HG03558 (cell line): ENCODE results near the gene AGAP6.
"Not testable (repeated sequence)": the region's sequence is repeated elsewhere in the genome, so short reads cannot be mapped to it uniquely, and the experiment has no call there.

Experiments
- ATAC-seq: cut with Tn5 transposase; IDR thresholded peaks from one replicate; pipeline ENCODE4 v1.9.1; 2021; ENCODE audit warnings: moderate number of reproducible peaks; ENCODE audit not compliant: unreplicated experiment; ENCODE audit errors: extremely low read depth

Gene AGAP6

DNA sequence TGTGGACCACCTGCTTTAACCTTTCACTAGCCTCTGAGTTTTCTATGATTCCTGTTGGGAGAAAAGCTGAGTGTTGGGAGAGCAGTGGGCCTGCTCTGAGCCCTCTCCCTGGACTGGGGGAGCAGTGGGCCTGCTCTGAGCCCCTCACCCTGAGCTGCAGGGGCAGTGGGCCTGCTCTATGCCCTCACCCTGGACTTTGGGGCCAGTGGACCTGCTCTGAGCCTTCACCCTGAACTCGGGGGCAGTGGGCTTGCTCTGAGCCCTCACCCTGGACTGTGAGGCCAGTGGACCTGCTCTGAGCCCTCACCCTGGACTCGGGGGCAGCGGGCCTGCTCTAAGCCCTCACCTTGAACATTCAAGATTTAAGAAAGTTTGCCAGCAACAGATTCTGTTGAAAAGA lies 33.4 kb downstream of the AGAP6 start:
- no peak for ATAC-seq

DNA sequence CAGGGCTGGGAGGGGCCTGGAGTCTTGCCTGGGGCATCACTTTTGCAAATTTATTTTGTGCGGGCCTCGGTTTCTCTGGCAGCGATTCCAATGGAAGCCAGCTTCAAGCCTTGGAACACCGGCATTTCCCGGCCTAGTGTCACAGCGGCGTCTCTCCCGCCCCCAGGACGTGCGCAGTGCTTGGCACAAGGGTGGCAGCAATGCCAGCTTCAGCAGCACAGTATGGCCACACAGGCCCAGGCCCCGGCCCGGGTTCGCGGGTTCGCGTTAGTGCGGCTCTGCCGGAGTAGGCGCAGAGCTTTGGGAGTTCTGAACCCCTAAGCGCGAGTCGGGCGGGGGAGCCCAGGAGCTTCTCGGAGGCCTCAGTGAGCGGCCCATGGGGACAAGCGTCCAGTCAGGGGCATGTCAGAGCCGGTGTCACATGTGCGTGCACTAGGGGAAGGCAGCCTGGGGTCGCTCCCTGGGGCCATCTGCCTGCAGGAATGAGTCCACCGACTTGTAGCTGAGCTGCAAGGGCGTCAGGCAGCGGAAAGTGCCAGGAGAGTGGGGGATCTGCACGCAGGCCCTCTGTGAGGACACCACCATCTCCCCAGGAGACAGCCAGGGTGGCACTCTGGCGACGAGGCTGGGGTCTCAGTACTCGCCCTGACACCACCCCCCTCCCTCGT lies 36.6 kb downstream of the AGAP6 start:
- not testable (repeated sequence) for ATAC-seq

DNA sequence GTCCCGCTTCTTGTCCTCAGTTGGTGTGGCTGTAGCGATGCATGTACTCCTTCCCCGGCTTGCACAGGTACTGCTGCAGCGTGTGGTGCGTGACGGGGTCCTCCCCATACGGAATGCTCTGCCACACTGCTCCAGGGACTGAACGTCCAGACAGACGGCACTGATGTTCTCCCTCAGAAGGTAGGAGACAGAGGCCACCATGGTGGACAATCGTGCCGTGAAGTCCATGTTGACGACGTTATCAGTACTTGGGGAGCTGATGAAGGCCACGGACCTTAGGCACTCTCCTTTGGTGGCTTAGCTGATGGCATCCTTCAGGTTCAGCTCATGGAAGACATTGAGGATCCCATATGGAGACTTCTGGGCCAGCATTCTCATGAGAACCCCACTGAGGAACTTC lies 37.4 kb downstream of the AGAP6 start:
- ATAC-seq = no peak

DNA sequence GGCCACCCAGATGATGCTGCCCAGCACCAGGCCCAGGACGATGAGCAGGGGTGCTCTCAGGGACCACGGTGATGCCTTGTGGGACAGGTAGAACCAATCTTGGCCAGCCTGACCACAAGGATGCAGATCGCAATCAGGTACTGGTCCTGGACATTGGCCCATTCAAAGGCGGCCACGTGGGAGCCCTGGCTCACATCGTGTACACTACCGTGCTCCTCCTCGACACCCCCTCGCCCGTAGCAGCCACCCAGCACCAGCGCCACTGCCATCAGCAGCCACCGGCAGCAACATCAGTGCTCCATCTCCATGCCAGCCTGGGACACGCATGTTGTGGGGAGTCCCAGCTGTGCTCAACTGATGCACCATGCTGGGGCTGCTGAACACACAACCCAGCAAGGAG lies 39.0 kb downstream of the AGAP6 start:
- ATAC-seq = no peak

DNA sequence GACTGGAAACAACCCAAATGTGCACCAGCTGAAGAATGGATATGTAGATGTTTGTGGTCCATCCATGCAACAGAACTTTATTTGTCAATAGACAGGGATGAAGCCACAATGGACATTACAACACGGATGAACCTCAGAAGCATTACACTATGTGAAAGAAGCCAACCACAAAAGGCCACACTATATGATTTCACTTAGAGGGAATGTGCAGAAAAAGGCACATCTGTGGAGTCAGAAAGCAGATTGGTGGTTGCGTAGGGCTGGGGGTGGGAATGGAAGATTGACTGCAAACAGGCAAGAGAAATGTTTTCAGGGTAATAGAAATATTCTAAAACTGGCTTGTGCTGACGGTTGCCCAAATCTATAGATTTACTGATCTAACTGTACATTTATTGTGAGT lies 45.3 kb downstream of the AGAP6 start:
- no peak for ATAC-seq

DNA sequence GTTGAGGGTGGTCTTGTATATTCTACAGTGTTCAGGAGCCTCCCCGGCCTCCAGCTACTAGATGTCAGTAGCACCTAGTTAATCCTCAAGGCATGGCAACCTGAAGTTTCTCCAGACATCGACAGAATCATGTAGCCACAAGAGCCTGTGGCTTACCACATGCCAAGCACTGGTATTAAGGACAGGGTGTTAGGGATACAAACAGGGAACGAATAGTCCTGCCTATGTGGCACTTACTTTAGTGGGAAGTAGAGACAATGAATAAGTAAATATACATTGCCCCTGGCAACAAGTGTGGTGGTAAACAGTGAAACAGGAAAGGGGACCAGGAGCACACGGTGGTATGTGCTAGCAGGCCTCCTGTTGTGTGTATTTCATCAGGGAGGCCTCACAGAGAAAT lies 47.1 kb downstream of the AGAP6 start:
- ATAC-seq = not testable (repeated sequence)

DNA sequence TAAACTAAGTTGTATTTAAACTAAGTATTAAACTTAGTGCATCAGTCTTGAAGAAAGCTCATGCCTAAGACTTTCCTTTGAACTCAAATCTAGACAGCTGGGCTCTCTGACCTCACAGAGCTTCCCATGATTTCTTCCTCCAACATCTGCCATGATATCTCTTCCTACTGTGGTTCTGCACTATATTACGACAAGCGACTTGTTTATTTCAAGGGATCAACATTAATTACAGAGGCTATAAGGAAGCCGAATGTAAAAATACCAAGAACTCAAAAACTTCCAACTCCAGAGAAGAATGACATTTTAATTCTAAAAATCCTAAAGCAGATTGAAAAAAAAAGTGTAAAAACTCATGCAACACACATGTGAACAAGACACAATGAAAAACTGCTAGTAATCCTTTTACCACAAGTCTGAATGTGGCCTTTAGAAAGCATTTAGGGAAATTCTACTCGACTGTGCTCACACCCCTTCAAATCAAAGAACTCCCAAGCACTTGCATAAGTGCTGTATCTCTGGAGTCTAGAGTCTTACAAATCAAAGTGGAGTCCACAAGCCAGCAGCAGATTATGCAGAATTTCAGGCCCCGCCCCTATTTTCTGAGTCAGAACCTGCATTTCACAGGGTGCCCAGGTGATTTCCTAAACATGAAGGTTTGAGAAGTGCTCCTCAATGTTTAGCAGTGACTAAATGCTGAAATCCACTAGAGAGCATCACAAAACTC lies 56.9 kb downstream of the AGAP6 start:
- ATAC-seq = no peak

DNA sequence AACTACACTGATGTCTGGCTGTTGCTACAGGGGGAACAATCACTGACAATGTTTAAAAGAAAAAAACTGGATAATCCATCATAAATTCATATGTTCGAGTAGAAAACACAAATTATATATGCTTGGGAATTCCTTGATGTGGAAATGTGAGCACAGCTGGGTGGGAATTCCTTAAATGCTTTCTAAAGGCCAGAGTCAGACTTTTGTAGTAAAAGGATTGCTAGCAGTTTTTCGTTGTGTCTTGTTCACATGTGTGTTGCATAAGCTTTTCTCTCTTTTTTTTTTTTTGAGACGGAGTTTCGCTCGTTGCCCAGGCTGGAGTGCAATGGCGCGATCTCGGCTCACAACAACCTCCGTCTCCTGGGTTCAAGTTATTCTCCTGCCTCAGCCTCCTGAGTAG lies 58.3 kb downstream of the AGAP6 start:
- ATAC-seq = not testable (repeated sequence)

DNA sequence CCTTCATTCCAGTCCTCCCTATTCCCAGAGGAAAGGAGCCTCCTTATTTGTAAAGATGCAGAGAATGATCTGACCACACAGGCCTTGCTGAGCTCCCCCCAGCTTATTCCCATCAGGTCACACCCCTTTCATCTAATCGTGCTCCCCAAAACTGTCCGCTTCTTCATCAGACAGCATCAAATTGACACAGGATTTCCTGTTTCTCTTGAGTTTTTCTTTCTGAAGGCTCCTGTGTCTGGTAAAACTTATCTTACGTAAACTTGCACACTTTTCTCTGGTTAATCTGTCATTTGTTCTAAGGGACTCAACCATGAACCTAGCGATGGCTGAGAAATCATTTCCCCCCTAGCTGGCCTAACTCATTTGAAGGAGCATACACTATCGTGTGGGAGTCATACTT lies 59.4 kb downstream of the AGAP6 start:
- not testable (repeated sequence) for ATAC-seq

DNA sequence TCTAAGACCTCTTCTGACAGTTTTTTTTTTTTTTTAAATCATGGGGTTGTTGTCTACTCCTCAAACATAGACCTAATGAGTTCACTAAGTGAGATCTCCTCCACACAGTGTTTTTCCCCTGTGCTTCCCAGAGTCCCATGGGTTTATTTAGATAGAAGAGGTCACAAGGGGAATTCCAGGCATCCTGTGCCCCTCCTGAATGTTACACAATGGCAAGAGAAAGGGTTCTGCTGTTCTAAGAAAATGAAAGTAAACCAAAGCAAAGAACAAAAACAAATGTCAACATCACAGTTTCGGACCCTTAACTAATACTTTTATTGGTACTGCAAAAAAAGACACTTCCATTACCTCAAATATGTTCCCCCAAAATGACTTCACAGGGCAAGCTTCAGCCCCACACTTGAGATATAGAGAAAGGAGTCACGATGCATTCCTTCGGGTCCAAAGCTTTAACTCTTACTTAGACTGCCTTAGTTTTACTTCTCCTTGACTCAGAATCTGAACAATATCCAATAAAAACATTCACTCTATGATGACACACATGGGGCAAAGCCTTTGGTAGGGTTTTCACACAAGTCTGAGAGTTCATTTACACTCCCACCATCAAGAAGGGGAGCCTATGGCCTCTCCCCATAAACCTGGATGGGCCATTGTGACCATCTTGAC lies 63.9 kb downstream of the AGAP6 start:
- not testable (repeated sequence) for ATAC-seq

DNA sequence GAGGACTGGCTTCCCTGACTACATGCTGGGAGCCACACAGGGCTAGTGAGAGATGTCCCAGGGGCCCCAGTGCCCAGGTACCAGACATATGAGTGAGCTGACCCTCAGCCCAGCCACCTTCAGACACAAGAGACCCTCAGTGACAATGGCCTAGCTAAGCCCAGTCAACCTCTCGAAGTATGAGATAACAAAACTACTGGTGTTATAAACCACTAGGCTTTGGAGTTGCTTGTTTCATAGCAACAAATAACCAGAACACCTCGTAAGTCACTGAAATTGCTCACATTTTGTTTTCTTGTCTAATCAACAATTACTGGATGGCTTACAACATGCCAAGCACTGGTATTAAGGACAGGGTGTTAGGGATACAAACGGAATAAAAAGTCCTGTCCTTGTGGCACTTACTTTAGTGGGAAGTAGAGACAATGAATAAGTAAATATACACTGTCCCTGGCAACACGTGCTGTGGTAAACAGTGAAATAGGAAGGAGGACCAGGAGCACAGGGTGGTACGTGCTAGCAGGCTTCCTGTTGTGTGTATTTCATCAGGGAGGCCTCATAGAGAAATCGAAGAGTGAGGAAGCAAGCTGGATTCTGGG lies 64.7 kb downstream of the AGAP6 start:
- ATAC-seq = not testable (repeated sequence)

DNA sequence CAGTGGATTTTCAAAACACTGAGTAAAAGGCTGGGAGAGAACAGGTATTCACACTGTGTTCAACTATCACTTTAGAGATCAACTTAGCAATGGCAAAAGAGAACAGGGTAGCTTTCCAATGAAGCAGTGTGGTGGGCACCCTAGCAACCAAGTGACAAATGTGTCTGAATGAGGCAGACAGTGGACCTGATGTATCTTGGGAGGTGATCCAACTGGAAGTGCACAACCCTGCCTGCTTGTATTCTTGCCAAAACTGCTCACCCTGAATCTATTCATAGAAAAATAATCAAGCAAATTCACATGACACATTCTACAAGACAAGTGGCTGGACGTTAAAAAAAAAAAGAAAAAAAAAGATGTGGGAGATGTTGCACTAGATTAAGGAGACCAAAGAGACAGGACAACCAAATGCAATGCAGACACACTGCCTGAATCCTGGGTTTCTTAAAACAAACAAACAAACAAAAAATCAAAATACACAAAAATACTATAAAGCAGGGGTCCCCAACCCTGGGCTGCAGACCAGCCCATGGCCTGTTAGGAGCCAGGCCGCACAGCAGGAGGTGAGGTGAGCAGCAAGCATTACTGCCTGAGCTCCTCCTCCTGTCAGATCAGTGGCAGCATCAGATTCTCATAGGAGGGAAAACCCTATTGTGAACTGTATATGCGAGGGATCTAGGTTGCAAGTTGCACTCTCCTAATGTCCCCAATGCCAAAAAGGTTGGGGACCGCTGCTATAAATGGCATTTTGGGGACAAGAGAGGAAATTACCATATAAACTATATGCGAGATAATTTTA lies 67.5 kb downstream of the AGAP6 start:
- not testable (repeated sequence) for ATAC-seq

DNA sequence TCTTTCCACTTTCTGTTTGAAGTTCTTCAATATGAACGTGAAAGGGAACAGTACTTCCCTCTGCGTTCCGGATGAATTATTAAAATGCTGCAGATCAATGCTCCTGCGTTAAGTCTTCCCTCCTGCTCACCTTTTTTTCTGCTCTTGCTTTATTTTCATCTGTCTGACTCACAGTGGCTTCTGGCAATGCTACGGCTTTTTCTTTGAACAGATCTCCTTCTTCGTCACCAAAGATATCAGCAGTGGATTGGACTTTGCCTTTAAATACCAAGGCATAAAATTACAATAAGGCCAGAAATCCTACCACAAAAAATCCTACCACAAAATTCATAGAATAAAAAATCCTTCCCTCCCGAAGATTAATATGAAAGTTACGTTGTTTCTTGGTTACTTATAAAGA lies 68.4 kb downstream of the AGAP6 start:
- not testable (repeated sequence) for ATAC-seq

DNA sequence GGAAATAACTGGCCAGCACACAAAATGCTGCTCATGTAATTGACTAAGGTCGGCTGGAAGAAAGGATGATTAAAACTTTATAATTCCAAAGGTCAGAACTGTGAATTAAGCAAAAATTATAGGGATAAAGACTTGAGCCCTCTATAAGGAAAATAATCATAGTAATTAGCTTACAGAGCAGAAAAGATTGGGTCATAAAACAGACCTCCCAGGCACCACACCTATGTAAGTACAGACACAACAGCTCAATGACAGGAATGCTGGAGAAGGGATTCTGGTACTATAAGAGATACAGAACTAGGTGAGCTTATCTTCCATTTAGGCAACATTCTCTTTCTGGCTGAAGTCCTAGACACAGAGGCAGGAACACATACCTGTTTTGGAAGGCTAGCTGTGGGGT lies 70.5 kb downstream of the AGAP6 start:
- ATAC-seq = not testable (repeated sequence)

DNA sequence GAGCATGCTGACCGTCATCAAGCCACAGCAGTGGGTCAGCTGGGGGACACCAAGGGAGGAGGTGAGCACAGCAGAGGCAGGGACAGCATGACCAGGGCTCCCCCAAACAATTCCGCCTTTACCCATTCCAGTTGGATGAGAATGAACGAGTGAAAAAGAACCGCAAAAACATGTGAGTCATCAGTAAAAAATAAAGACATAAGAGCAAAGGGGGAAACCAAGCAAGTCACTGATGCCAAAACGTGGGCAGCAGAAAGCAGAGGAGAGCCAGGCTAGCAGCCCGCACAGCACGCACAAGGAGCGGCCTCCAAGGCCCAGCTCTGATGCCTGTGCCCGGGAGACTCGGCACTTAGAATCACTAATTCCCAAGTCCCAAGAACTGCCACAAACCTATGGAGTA lies 71.7 kb downstream of the AGAP6 start:
- not testable (repeated sequence) for ATAC-seq
